Endothelial cell of umbilical vein (primary cell): ENCODE data around the gene EEF1AKMT3.

Source experiments
- POLR2A ChIP-seq: IDR thresholded peaks from 2 replicates; pipeline ENCODE4 v1.6.1; 2012; ENCODE audit warnings: low read depth, mild to moderate bottlenecking, control low read depth, low read length
- TF ChIP-seq, protein P1 (sequence below), 2 donors: IDR thresholded peaks; 1 replicate in 1 of 2; 2 replicates in 1 of 2; pipeline ENCODE4 v1.5.1; 2011; ENCODE audit warnings: low read length in 2 of 2, mild to moderate bottlenecking in 2 of 2, moderate library complexity in 2 of 2, control low read depth in 1 of 2, inconsistent platforms in 1 of 2, low read depth in 1 of 2; ENCODE audit not compliant: insufficient read depth in 1 of 2; ENCODE audit errors: extremely low read depth in 1 of 2

DNA sequence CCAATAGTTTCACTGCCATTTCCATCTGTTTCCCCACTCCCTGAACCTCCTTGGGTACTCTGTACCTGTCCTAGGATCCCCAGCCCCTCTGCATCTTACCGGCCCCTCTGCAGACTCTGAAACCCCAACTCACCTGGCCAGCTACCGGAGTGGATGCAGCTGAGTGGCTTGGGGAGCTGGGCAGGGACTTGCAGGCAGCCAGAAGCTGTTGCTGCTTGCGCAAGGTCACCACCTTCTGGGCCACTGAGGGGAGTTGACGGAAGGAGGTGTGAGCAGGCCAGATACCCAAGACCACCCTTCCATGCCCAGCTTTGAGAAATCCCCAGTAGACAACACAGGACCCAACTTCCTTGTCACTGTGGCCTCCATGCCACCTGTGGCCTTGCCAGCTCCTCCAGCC is 40.1 kb upstream of the EEF1AKMT3 start:
- no peak for TF ChIP-seq POLR2A
- TF ChIP-seq, protein P1, sequence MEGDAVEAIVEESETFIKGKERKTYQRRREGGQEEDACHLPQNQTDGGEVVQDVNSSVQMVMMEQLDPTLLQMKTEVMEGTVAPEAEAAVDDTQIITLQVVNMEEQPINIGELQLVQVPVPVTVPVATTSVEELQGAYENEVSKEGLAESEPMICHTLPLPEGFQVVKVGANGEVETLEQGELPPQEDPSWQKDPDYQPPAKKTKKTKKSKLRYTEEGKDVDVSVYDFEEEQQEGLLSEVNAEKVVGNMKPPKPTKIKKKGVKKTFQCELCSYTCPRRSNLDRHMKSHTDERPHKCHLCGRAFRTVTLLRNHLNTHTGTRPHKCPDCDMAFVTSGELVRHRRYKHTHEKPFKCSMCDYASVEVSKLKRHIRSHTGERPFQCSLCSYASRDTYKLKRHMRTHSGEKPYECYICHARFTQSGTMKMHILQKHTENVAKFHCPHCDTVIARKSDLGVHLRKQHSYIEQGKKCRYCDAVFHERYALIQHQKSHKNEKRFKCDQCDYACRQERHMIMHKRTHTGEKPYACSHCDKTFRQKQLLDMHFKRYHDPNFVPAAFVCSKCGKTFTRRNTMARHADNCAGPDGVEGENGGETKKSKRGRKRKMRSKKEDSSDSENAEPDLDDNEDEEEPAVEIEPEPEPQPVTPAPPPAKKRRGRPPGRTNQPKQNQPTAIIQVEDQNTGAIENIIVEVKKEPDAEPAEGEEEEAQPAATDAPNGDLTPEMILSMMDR (IDR thresholded peaks at IDR 0.05; ENCODE audit: extremely low read depth in 1 of 2, insufficient read depth in 1 of 2, low read depth in 1 of 2, low read length in 2 of 2), result no peak
